Measurements from ENCODE around the gene C1QL3.

The C1QL3 gene

DNA sequence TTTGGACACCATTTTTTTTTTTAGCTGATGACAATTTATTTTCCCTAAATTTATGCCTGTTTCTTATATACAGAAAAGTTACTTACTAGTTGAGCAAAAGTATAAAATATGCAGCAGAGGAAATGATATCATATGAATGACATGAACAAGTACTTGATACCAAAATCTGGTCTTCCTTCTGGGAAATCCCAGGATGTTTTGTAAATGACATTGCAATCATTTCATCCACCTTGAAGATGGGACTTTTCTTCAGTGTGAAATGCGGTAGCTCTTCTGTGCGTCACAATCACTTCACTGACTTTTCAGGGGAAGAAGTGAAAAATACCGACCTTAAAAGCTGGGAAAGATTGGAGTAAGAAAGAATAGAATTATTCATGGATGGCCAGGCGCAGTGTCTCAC lies 23.8 kb downstream of the C1QL3 start:
- Histone ChIP-seq H3K4me1 (ENCODE audit: control insufficient read depth in 1 of 2, insufficient read depth in 2 of 2, low read length in 2 of 2) (no peaks in the 10 kb centered on the region), H3K27me3 (ENCODE audit: control insufficient read depth in 1 of 2, insufficient read depth in 2 of 2, low read length in 2 of 2) (no peaks in the 10 kb centered on the region), H3K36me3 (ENCODE audit: control insufficient read depth in 1 of 2, insufficient read depth in 2 of 2, low read length in 2 of 2) (peaks cover 3 to 4% of the 10 kb centered on the region in 2 donors)

DNA sequence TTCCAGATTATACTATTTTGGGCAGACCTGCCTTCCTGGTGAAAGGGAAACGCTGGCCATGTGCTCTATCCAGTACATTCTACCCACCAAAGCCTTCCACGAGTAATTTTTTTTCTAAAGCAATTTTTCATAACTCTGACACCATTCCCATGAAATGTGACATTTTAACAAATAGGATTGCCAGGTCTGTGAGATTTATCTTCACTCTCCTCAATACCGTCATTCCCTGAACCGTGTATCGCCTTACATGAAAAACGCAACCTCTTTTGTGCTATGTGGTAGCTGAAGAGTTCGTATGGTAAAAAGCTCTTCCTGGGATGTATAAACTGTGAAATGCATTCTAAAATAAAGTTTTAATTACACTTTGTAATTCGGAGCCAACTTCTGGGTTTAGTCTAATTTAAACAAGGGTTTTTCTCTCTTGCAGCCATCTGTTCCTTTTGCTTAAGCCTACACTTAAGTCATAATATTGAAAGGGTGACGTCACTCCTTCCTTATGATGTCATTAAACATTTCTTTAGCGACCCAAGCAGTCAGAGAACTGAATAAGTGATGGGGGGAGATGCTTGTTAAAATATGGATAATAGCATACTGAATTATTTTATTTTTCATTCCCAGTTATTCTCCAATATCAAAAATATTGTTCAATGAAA lies 27.7 kb downstream of the C1QL3 start:
- Histone ChIP-seq H3K4me3 (ENCODE audit: low read depth in 1 of 2, low read length in 2 of 2) (no peak overlapping the region), H3K27me3 (ENCODE audit: control insufficient read depth in 1 of 2, insufficient read depth in 2 of 2, low read length in 2 of 2) (no peaks in the 10 kb centered on the region), H3K4me1 (ENCODE audit: control insufficient read depth in 1 of 2, insufficient read depth in 2 of 2, low read length in 2 of 2) (no peaks in the 10 kb centered on the region), H3K9me3 (ENCODE audit: control insufficient read depth in 1 of 2, low read length in 2 of 2) (no peaks in the 10 kb centered on the region), H3K27ac (ENCODE audit: low read depth, low read length) (no peak overlapping the region), H3K36me3 (ENCODE audit: control insufficient read depth in 1 of 2, insufficient read depth in 2 of 2, low read length in 2 of 2) (peaks cover 13 to 15% of the 10 kb centered on the region in 2 donors), H3K9ac (ENCODE audit: low read depth in 1 of 2, low read length in 2 of 2) (no peak overlapping the region)

More for the DNA sequence above, 23.8 kb downstream of the C1QL3 start:
- Histone ChIP-seq H3K27ac (ENCODE audit: low read depth, low read length) (no peak overlapping the region), H3K9me3 (ENCODE audit: control insufficient read depth in 1 of 2, low read length in 2 of 2) (no peaks in the 10 kb centered on the region), H3K9ac (ENCODE audit: low read depth in 1 of 2, low read length in 2 of 2) (no peak overlapping the region), H3K4me3 (ENCODE audit: low read depth in 1 of 2, low read length in 2 of 2) (no peak overlapping the region)

GRCh38 chr10:16491933-16492332 lies 29.7 kb downstream of the C1QL3 start:
- Histone ChIP-seq H3K27ac (ENCODE audit: low read depth, low read length) (no peak overlapping the region), H3K4me1 (ENCODE audit: control insufficient read depth in 1 of 2, insufficient read depth in 2 of 2, low read length in 2 of 2) (no peaks in the 10 kb centered on the region), H3K9ac (ENCODE audit: low read depth in 1 of 2, low read length in 2 of 2) (no peak overlapping the region), H3K4me3 (ENCODE audit: low read depth in 1 of 2, low read length in 2 of 2) (no peak overlapping the region), H3K27me3 (ENCODE audit: control insufficient read depth in 1 of 2, insufficient read depth in 2 of 2, low read length in 2 of 2) (no peaks in the 10 kb centered on the region), H3K9me3 (ENCODE audit: control insufficient read depth in 1 of 2, low read length in 2 of 2) (no peaks in the 10 kb centered on the region), H3K36me3 (ENCODE audit: control insufficient read depth in 1 of 2, insufficient read depth in 2 of 2, low read length in 2 of 2) (peaks cover 16% of the 10 kb centered on the region in 2 donors)

DNA sequence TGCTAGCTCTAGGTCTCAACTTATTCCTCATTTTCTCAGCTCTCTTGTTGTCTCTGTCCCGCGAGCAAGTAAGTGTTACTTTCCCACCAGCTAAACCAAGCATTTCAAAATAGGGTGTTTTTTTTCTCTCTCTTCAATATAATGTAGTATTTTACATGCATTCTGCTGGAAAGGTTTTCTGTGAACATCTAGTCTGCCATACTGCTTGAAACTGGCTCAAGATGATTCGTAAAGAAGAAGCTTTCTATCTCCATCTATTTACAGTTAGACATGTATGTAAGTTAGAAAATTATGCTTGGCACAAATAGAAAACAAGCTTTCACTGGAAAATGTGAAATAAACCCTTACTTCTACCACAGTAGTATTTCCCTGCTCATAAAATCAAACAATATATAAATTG lies 31.2 kb downstream of the C1QL3 start:
- no peak overlapping the region for H3K27ac ChIP-seq (ENCODE audit: low read depth, low read length)
- H3K9ac ChIP-seq (ENCODE audit: low read depth in 1 of 2, low read length in 2 of 2) = no peak overlapping the region
- no peak overlapping the region for H3K4me3 ChIP-seq (ENCODE audit: low read depth in 1 of 2, low read length in 2 of 2)
- H3K27me3 ChIP-seq (ENCODE audit: control insufficient read depth in 1 of 2, insufficient read depth in 2 of 2, low read length in 2 of 2) = no peaks in the 10 kb centered on the region
- peaks cover 22% of the 10 kb centered on the region in 2 donors for H3K36me3 ChIP-seq (ENCODE audit: control insufficient read depth in 1 of 2, insufficient read depth in 2 of 2, low read length in 2 of 2)
- H3K9me3 ChIP-seq (ENCODE audit: control insufficient read depth in 1 of 2, low read length in 2 of 2) = no peaks in the 10 kb centered on the region
- no peaks in the 10 kb centered on the region for H3K4me1 ChIP-seq (ENCODE audit: control insufficient read depth in 1 of 2, insufficient read depth in 2 of 2, low read length in 2 of 2)

- Histone ChIP-seq H3K9ac (ENCODE audit: low read depth in 1 of 2, low read length in 2 of 2) (no peak overlapping the region), H3K36me3 (ENCODE audit: control insufficient read depth in 1 of 2, insufficient read depth in 2 of 2, low read length in 2 of 2) (peaks cover 10 to 16% of the 10 kb centered on the region in 2 donors), H3K9me3 (ENCODE audit: control insufficient read depth in 1 of 2, low read length in 2 of 2) (no peaks in the 10 kb centered on the region), H3K4me3 (ENCODE audit: low read depth in 1 of 2, low read length in 2 of 2) (no peak overlapping the region), H3K27me3 (ENCODE audit: control insufficient read depth in 1 of 2, insufficient read depth in 2 of 2, low read length in 2 of 2) (no peaks in the 10 kb centered on the region), H3K27ac (ENCODE audit: low read depth, low read length) (no peak overlapping the region), H3K4me1 (ENCODE audit: control insufficient read depth in 1 of 2, insufficient read depth in 2 of 2, low read length in 2 of 2) (no peaks in the 10 kb centered on the region)
Observed at GRCh38 chr10:16483241-16483917, 38.3 kb downstream of the C1QL3 start.

DNA sequence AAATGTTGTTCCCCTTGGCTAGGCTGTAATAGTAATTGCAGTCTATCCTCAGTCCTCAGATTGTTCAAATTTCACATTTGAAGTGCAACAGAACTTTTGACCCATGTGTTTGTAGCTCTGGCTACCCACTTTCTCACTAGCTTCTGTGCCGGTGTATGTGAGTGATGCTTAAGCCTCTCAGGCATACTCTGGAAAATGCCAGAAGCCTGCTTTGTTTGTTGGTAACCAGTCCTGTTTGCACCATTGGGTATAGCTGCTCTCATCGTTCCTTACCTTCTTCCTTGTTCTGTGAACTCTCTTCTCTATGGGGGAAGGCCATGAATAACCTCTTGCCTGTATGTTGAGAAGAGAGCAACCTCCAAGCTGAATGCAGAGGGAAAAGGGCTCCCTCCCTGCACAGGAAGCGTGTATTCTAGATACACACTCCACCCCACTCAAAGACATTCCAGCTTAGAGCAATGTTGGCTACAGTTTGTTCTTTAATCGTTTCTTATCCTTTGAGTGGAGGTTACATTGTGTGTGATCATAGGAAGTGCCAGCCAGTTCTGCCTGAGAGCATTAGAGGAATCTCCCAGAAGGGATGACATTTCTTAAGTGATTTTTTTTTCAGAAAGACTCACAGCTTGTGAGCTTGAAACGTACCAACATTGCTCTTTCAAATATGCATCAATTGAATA lies 40.5 kb downstream of the C1QL3 start:
- no peak overlapping the region for H3K9ac ChIP-seq (ENCODE audit: low read depth in 1 of 2, low read length in 2 of 2)
- peaks cover under 1 to 5% of the 10 kb centered on the region in 2 donors for H3K36me3 ChIP-seq (ENCODE audit: control insufficient read depth in 1 of 2, insufficient read depth in 2 of 2, low read length in 2 of 2)
- no peaks in the 10 kb centered on the region for H3K9me3 ChIP-seq (ENCODE audit: control insufficient read depth in 1 of 2, low read length in 2 of 2)
- H3K27me3 ChIP-seq (ENCODE audit: control insufficient read depth in 1 of 2, insufficient read depth in 2 of 2, low read length in 2 of 2) = no peaks in the 10 kb centered on the region
- H3K4me1 ChIP-seq (ENCODE audit: control insufficient read depth in 1 of 2, insufficient read depth in 2 of 2, low read length in 2 of 2) = no peaks in the 10 kb centered on the region
- no peak overlapping the region for H3K4me3 ChIP-seq (ENCODE audit: low read depth in 1 of 2, low read length in 2 of 2)
- no peak overlapping the region for H3K27ac ChIP-seq (ENCODE audit: low read depth, low read length)

DNA sequence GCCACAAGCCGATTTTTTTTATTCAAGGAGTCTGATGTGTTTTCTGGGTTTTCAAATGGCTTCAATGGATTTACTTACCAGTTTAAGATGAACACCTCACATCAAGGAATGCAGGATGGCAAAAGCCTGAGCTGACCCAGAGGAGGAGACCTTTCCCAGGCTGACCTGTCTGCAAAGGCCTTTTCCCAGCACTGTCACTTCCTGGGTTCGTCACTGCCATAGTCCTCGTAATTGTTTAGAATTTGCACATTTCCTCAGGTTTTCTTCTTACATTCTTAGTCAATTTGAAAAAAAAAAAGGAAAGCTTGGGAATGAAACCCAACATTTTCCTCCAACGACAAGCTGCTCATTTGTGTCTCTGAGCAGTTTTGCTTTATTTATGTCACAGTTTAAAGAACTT lies 42.9 kb downstream of the C1QL3 start:
- no peaks in the 10 kb centered on the region for H3K9me3 ChIP-seq (ENCODE audit: control insufficient read depth in 1 of 2, low read length in 2 of 2)
- H3K4me3 ChIP-seq (ENCODE audit: low read depth in 1 of 2, low read length in 2 of 2) = no peak overlapping the region
- H3K9ac ChIP-seq (ENCODE audit: low read depth in 1 of 2, low read length in 2 of 2) = no peak overlapping the region
- no peaks in the 10 kb centered on the region for H3K4me1 ChIP-seq (ENCODE audit: control insufficient read depth in 1 of 2, insufficient read depth in 2 of 2, low read length in 2 of 2)
- no peaks in the 10 kb centered on the region for H3K36me3 ChIP-seq (ENCODE audit: control insufficient read depth in 1 of 2, insufficient read depth in 2 of 2, low read length in 2 of 2)
- no peaks in the 10 kb centered on the region for H3K27me3 ChIP-seq (ENCODE audit: control insufficient read depth in 1 of 2, insufficient read depth in 2 of 2, low read length in 2 of 2)
- H3K27ac ChIP-seq (ENCODE audit: low read depth, low read length) = no peak overlapping the region

GRCh38 chr10:16477757-16478156 lies 43.9 kb downstream of the C1QL3 start:
- no peaks in the 10 kb centered on the region for H3K4me1 ChIP-seq (ENCODE audit: control insufficient read depth in 1 of 2, insufficient read depth in 2 of 2, low read length in 2 of 2)
- H3K9me3 ChIP-seq (ENCODE audit: control insufficient read depth in 1 of 2, low read length in 2 of 2) = no peaks in the 10 kb centered on the region
- no peak overlapping the region for H3K27ac ChIP-seq (ENCODE audit: low read depth, low read length)
- no peak overlapping the region for H3K4me3 ChIP-seq (ENCODE audit: low read depth in 1 of 2, low read length in 2 of 2)
- H3K27me3 ChIP-seq (ENCODE audit: control insufficient read depth in 1 of 2, insufficient read depth in 2 of 2, low read length in 2 of 2) = no peaks in the 10 kb centered on the region
- H3K36me3 ChIP-seq (ENCODE audit: control insufficient read depth in 1 of 2, insufficient read depth in 2 of 2, low read length in 2 of 2) = no peaks in the 10 kb centered on the region
- H3K9ac ChIP-seq (ENCODE audit: low read depth in 1 of 2, low read length in 2 of 2) = no peak overlapping the region

DNA sequence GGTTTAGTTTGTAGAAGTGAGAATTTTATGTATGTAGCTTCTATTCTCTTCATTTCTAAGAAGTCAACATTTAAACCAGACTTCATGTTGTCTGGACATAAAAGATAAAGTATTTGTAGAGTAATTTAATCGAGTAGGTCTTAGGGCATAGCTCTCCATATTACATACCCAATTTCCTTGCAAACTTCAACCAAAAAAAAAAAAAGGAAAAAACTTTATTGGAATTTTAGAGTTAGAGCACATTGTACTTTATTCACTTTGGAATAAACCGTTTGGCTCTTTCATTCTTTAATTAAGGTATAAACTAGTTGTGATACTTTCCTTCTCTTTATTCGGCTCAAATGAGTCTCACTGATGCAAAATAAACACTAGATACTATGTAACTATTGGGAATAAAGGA lies 48.9 kb downstream of the C1QL3 start:
- H3K27ac ChIP-seq (ENCODE audit: low read depth, low read length) = no peak overlapping the region
- H3K4me1 ChIP-seq (ENCODE audit: control insufficient read depth in 1 of 2, insufficient read depth in 2 of 2, low read length in 2 of 2) = no peaks in the 10 kb centered on the region
- H3K36me3 ChIP-seq (ENCODE audit: control insufficient read depth in 1 of 2, insufficient read depth in 2 of 2, low read length in 2 of 2) = peaks cover 0 to 3% of the 10 kb centered on the region in 2 donors
- no peaks in the 10 kb centered on the region for H3K9me3 ChIP-seq (ENCODE audit: control insufficient read depth in 1 of 2, low read length in 2 of 2)
- no peak overlapping the region for H3K9ac ChIP-seq (ENCODE audit: low read depth in 1 of 2, low read length in 2 of 2)
- H3K27me3 ChIP-seq (ENCODE audit: control insufficient read depth in 1 of 2, insufficient read depth in 2 of 2, low read length in 2 of 2) = no peaks in the 10 kb centered on the region
- no peak overlapping the region for H3K4me3 ChIP-seq (ENCODE audit: low read depth in 1 of 2, low read length in 2 of 2)

GRCh38 chr10:16470747-16471146 lies 50.9 kb downstream of the C1QL3 start:
- no peak overlapping the region for H3K9ac ChIP-seq (ENCODE audit: low read depth in 1 of 2, low read length in 2 of 2)
- no peak overlapping the region for H3K4me3 ChIP-seq (ENCODE audit: low read depth in 1 of 2, low read length in 2 of 2)
- no peak overlapping the region for H3K27ac ChIP-seq (ENCODE audit: low read depth, low read length)
- H3K4me1 ChIP-seq (ENCODE audit: control insufficient read depth in 1 of 2, insufficient read depth in 2 of 2, low read length in 2 of 2) = no peaks in the 10 kb centered on the region
- H3K36me3 ChIP-seq (ENCODE audit: control insufficient read depth in 1 of 2, insufficient read depth in 2 of 2, low read length in 2 of 2) = peaks cover 0 to 3% of the 10 kb centered on the region in 2 donors
- no peaks in the 10 kb centered on the region for H3K27me3 ChIP-seq (ENCODE audit: control insufficient read depth in 1 of 2, insufficient read depth in 2 of 2, low read length in 2 of 2)
- no peaks in the 10 kb centered on the region for H3K9me3 ChIP-seq (ENCODE audit: control insufficient read depth in 1 of 2, low read length in 2 of 2)

Measured in duodenal mucosa (tissue), 2 donors.